SH-SY5Y (cell line): ENCODE results near the gene PGS1.

Experiments
- GATA2 ChIP-seq: IDR thresholded peaks from 2 replicates; pipeline ENCODE4 v1.6.1; 2011; ENCODE audit warnings: mild to moderate bottlenecking, low read depth, low read length
- GATA3 ChIP-seq: IDR thresholded peaks from 2 replicates; pipeline ENCODE4 v1.6.1; 2011; ENCODE audit warnings: low read depth, mild to moderate bottlenecking, low read length, moderate library complexity

DNA sequence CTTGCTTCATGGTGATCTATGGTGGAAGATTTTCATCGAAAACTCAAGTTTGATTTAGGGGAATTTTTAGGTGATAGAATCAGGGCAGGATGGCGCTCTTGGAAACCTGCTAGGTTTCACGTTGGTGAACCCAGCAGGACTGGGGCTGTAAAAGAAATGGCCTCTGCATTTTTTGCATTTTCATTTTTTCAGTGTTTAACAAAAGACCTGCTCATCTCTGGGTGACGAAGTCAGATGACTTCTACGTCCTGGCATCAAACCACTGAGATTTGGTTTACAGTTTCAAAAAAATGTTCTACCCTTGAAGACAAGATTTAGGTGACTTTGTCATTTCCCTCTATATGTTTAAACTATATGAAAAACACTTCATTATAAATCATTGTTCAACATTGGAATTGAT lies 1.9 kb downstream of the PGS1 start:
- TF ChIP-seq GATA2, result no peak
- TF ChIP-seq GATA3, result no peak
